GM06990 (cell line): Measurements from ENCODE around the gene PDCD7.

Experiments
- DNase-seq: peaks from one replicate; pipeline ENCODE4 v3.0.0-alpha.2; 2011; ENCODE audit not compliant: insufficient read length; ENCODE audit errors: extremely low read depth
- H3K27me3 ChIP-seq: replicated peaks from 2 replicates; pipeline ENCODE4 v1.6.0; 2011; ENCODE audit warnings: low read length; ENCODE audit not compliant: control insufficient read depth, insufficient read depth
- H3K36me3 ChIP-seq: 2 replicates; pipeline ENCODE4 v1.5.1; 2011; ENCODE audit warnings: low read length; ENCODE audit not compliant: control insufficient read depth, insufficient read depth
- H3K4me3 ChIP-seq: replicated peaks from 2 replicates; pipeline ENCODE4 v1.5.1; 2011; ENCODE audit warnings: low read depth, mild to moderate bottlenecking, control low read depth, low read length
- CTCF ChIP-seq: IDR thresholded peaks from 2 replicates; pipeline ENCODE4 v1.5.1; 2011; ENCODE audit warnings: low read length, control low read depth, mild to moderate bottlenecking, inconsistent platforms; ENCODE audit not compliant: insufficient read depth, poor library complexity, severe bottlenecking

Gene PDCD7

GRCh38 chr15:65071381-65071811 lies 62.2 kb downstream of the PDCD7 start:
- H3K36me3 ChIP-seq, result no peaks in the 10 kb centered on the region
- H3K27me3 ChIP-seq, result peaks cover 1% of the 10 kb centered on the region; the same call in 1 of the 2 replicates
- DNase-seq, result no peak
- no peak overlapping the region for H3K4me3 ChIP-seq
- no peak for TF ChIP-seq CTCF

GRCh38 chr15:65069779-65070546 lies 63.6 kb downstream of the PDCD7 start:
- H3K4me3 ChIP-seq, result no peak overlapping the region
- DNase-seq, result no peak
- TF ChIP-seq CTCF, result no peak
- H3K27me3 ChIP-seq, result peaks cover 1% of the 10 kb centered on the region; the same call in 1 of the 2 replicates
- H3K36me3 ChIP-seq, result no peaks in the 10 kb centered on the region

- no peak for DNase-seq
Observed at GRCh38 chr15:65069179-65069578, 64.4 kb downstream of the PDCD7 start.

DNA sequence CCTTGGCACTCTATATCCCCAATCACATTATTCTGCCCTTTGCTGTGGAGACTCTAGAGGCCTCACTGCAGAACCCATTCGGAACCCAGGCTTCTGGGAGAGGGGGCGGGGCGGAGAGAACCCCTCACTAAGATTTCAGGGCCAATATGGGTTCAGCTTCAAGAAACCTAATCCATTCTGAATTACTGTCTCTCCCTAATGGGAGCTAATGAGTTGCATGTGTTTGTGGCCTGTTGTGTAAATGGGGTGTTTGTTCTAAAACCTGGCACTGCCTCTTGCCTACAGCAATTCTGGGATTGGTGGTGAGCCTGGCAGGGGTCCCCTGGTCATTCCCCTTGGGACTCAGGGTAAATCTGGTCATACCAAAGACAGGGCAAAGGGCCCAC lies 65.2 kb downstream of the PDCD7 start:
- DNase-seq, result no peak
- peaks cover 1% of the 10 kb centered on the region; the same call in 1 of the 2 replicates for H3K27me3 ChIP-seq

More at GRCh38 chr15:65069179-65069578, 64.4 kb downstream of the PDCD7 start:
- H3K4me3 ChIP-seq, result no peak overlapping the region
- H3K27me3 ChIP-seq, result peaks cover 1% of the 10 kb centered on the region; the same call in 1 of the 2 replicates
- H3K36me3 ChIP-seq, result no peaks in the 10 kb centered on the region
- TF ChIP-seq CTCF, result no peak

GRCh38 chr15:65067645-65068402 lies 65.8 kb downstream of the PDCD7 start, which contains the start of gene RASL12:
RASL12 (minus strand) TSS chr15:65067991; CDS start chr15:65067835, 156 bp downstream.
- no peak for DNase-seq
- TF ChIP-seq CTCF, result no peak
- H3K27me3 ChIP-seq, result peaks cover 1% of the 10 kb centered on the region; the same call in 1 of the 2 replicates
- H3K36me3 ChIP-seq, result no peaks in the 10 kb centered on the region
- no peak within 1 kb of the TSS for H3K4me3 ChIP-seq

More for the DNA sequence above, 65.2 kb downstream of the PDCD7 start:
- TF ChIP-seq CTCF, result no peak
- no peak overlapping the region for H3K4me3 ChIP-seq
- H3K36me3 ChIP-seq, result no peaks in the 10 kb centered on the region
